ENCODE data around the gene HOXC13.

The HOXC13 gene

GRCh38 chr12:53956914-53957536 lies 18.4 kb downstream of the HOXC13 start:
- H3K4me3 ChIP-seq, result no peak overlapping the region
- no peak for TF ChIP-seq CTCF (IDR thresholded peaks at IDR 0.05)
- no peak for DNase-seq (ENCODE audit: low spot score)
- no peak overlapping the region for H3K27ac ChIP-seq

GRCh38 chr12:53958128-53958527 lies 19.5 kb downstream of the HOXC13 start:
- H3K4me3 ChIP-seq, result no peak overlapping the region
- no peak overlapping the region for H3K27ac ChIP-seq
- TF ChIP-seq CTCF (IDR thresholded peaks at IDR 0.05), result no peak
- DNase-seq (ENCODE audit: low spot score), result no peak

GRCh38 chr12:53959314-53959713 lies 20.7 kb downstream of the HOXC13 start:
- no peak for DNase-seq (ENCODE audit: low spot score)
- no peak for TF ChIP-seq CTCF (IDR thresholded peaks at IDR 0.05)

GRCh38 chr12:53960187-53961024 lies 21.8 kb downstream of the HOXC13 start:
- TF ChIP-seq CTCF (IDR thresholded peaks at IDR 0.05), result no peak
- DNase-seq (ENCODE audit: low spot score), result no peak
- Histone ChIP-seq H3K27ac (no peak overlapping the region), H3K4me3 (peak overlapping the region; percentile 12)

More at GRCh38 chr12:53959314-53959713, 20.7 kb downstream of the HOXC13 start:
- Histone ChIP-seq H3K27ac (no peak overlapping the region), H3K4me3 (no peak overlapping the region)

GRCh38 chr12:53961025-53961761 lies 22.6 kb downstream of the HOXC13 start:
- no peak for TF ChIP-seq CTCF (IDR thresholded peaks at IDR 0.05)
- DNase-seq (ENCODE audit: low spot score), result no peak
- H3K4me3 ChIP-seq, result peak overlapping the region; percentile 12
- no peak overlapping the region for H3K27ac ChIP-seq

- DNase-seq (ENCODE audit: low spot score), result no peak
- Histone ChIP-seq H3K4me3 (no peak overlapping the region), H3K27ac (no peak overlapping the region)
- no peak for TF ChIP-seq CTCF (IDR thresholded peaks at IDR 0.05)
These were observed 24.4 kb downstream of the HOXC13 start for GRCh38 chr12:53963005-53963404.
